A673 (cell line): Measurements from ENCODE around the gene ISYNA1. TPM values are rescaled to one million over a fixed set of nuclear protein-coding genes. Genes with fewer than 3 reads are reported as not detected.
A peak's percentile ranks its signal among the peaks of the same experiment; 100 is the strongest.

Experiments used
- BruUV-seq: library from RNA; stranded (reverse); fragments of 400-500 nt; replicated peaks from 2 replicates; lab custom pipeline; 2021; lab: Mats Ljungman, UMichigan
- CTCF ChIA-PET: fragments of 300-600 bp; sonication (Branson Sonifier 250); formaldehyde crosslinking; loops from one replicate; lab custom pipeline; 2022; ENCODE audit warnings: antibody characterized with exemption; lab: Charles Lee
- POLR2A ChIA-PET: fragments of 300-600 bp; sonication (Branson Sonifier 250); formaldehyde crosslinking; loops from one replicate; lab custom pipeline; 2022; ENCODE audit warnings: antibody characterized with exemption; ENCODE audit not compliant: low non-redundant PET; lab: Charles Lee
- DNase-seq: peaks from one replicate; pipeline ENCODE4 v3.0.0-alpha.2; 2015; ENCODE audit warnings: low spot score
- H3K27ac ChIP-seq: fragments of 200-600 bp; sonication (generic); 2 replicates; pipeline ENCODE4 v1.5.1; 2016; ENCODE audit warnings: mixed run types, low read depth, mild to moderate bottlenecking, mixed read lengths, antibody characterized with exemption, low read length; ENCODE audit not compliant: poor library complexity, severe bottlenecking
- H3K27me3 ChIP-seq: fragments of 200-600 bp; sonication (generic); replicated peaks from 2 replicates; pipeline ENCODE4 v1.6.1; 2017; ENCODE audit warnings: mixed run types, low read depth, mild to moderate bottlenecking, mixed read lengths, antibody characterized with exemption, low read length; ENCODE audit not compliant: insufficient read depth, poor library complexity
- H3K36me3 ChIP-seq: fragments of 200-600 bp; sonication (generic); 2 replicates; pipeline ENCODE4 v1.6.1; 2016; ENCODE audit warnings: mixed run types, mild to moderate bottlenecking, mixed read lengths, antibody characterized with exemption, low read length; ENCODE audit not compliant: insufficient read depth, poor library complexity, severe bottlenecking
- H3K4me1 ChIP-seq: fragments of 200-600 bp; sonication (generic); 2 replicates; pipeline ENCODE4 v1.6.1; 2017; ENCODE audit warnings: mixed run types, mild to moderate bottlenecking, mixed read lengths, antibody characterized with exemption, low read length; ENCODE audit not compliant: insufficient read depth, poor library complexity, severe bottlenecking
- H3K4me3 ChIP-seq: fragments of 200-600 bp; sonication (generic); 2 replicates; pipeline ENCODE4 v1.5.1; 2016; ENCODE audit warnings: low read depth, mixed run types, mild to moderate bottlenecking, mixed read lengths, low read length; ENCODE audit not compliant: poor library complexity, severe bottlenecking
- H3K9me3 ChIP-seq: fragments of 200-600 bp; sonication (generic); 2 replicates; pipeline ENCODE4 v1.6.1; 2016; ENCODE audit warnings: mixed run types, low read depth, mild to moderate bottlenecking, mixed read lengths, antibody characterized with exemption, low read length; ENCODE audit not compliant: poor library complexity, severe bottlenecking
- EZH2 ChIP-seq: fragments of 200-600 bp; sonication (generic); IDR thresholded peaks from 2 replicates; pipeline ENCODE4 v1.6.1; 2017; ENCODE audit warnings: borderline replicate concordance, low read depth, mild to moderate bottlenecking, mixed read lengths, antibody characterized with exemption, low read length; ENCODE audit not compliant: poor library complexity, severe bottlenecking
- intact Hi-C: fragments of 100-400 bp; cut with micrococcal nuclease; formaldehyde crosslinking; loops from one replicate; pipeline ENCODE4 v1.10.0; 2022; ENCODE audit not compliant: unreplicated experiment
- total RNA-seq: library from RNA; stranded (reverse); gene quantifications from 2 replicates; pipeline ENCODE4 v1.2.3, GENCODE V29; 2021
- TF ChIP-seq, protein P1 (sequence below): fragments of 300-800, 200-600 bp; sonication (generic); conservative IDR thresholded peaks from 2 replicates; pipeline ENCODE4 v1.5.1; 2017; ENCODE audit warnings: low read depth, mild to moderate bottlenecking, antibody characterized with exemption, low read length, moderate library complexity, mixed read lengths

Gene ISYNA1
- total RNA-seq, 1 experiment from 2014 or later, result 153 TPM

DNA sequence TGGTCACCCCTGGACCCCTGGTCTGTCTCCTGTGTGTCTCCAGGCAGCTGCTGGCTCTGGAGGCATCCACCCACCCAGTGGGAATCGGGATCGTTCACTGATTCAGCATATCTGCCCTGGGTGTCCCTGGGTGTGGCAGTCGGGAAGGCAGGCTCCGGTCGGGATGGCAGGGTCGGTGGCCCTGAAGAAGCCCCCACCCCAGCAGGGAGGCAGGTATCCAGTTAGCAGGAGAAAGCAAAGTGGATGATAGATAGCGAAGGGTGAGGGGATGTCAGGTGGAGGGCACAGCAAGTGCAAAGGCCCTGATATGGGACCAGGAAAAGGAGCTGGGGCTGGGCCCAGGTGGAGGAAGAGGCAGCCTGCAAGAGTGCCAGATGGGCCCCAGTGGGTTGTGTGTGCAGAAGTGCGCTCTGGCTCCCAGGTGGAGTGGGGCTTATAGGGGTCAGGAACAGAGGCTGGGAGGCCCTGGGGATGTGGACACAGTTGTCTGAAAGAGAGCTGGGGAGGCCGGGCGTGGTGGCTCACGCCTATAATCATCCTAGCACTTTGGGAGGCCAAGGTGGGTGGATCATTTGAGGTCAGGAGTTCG, 16.5 kb downstream of the ISYNA1 start:
- POLR2A ChIA-PET, result no interaction called here
- no peaks in the 10 kb centered on the region for H3K27me3 ChIP-seq
- TF ChIP-seq, protein P1, sequence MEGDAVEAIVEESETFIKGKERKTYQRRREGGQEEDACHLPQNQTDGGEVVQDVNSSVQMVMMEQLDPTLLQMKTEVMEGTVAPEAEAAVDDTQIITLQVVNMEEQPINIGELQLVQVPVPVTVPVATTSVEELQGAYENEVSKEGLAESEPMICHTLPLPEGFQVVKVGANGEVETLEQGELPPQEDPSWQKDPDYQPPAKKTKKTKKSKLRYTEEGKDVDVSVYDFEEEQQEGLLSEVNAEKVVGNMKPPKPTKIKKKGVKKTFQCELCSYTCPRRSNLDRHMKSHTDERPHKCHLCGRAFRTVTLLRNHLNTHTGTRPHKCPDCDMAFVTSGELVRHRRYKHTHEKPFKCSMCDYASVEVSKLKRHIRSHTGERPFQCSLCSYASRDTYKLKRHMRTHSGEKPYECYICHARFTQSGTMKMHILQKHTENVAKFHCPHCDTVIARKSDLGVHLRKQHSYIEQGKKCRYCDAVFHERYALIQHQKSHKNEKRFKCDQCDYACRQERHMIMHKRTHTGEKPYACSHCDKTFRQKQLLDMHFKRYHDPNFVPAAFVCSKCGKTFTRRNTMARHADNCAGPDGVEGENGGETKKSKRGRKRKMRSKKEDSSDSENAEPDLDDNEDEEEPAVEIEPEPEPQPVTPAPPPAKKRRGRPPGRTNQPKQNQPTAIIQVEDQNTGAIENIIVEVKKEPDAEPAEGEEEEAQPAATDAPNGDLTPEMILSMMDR, result no peak
- TF ChIP-seq EZH2, result no peak
- no peaks in the 10 kb centered on the region for H3K9me3 ChIP-seq
- CTCF ChIA-PET, result no interaction called here
- peaks cover 79% of the 10 kb centered on the region for H3K4me1 ChIP-seq
- intact Hi-C loops, result no loop called here
- no peak for DNase-seq
- BruUV-seq, result no TSS peak
- peak overlapping the region; percentile 88 for H3K4me3 ChIP-seq
- H3K27ac ChIP-seq, result peak overlapping the region; percentile 99
- H3K36me3 ChIP-seq, result peaks cover 2% of the 10 kb centered on the region

DNA sequence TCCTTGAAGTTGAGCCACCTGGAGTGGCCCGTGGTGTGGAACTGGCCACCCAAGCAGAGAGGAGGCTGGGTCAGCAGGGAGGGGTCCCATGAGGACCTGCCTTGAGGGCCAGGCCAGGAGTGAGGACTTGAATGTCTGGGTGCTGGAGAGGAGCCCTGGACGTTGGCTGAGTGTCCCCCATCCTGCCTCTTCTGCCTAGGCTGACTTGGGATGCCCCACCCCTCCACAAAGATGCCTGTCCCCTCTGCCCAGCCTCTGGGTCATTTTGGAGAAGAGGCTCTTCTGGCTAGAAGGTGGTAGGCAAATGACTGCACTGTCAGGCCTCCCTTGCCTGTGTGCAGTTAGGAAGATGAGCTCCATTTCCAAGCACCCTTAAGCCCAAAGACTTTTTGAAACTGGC, 17.0 kb downstream of the ISYNA1 start:
- Histone ChIP-seq H3K27me3 (no peaks in the 10 kb centered on the region), H3K4me1 (peaks cover 79% of the 10 kb centered on the region), H3K36me3 (peaks cover 2% of the 10 kb centered on the region), H3K4me3 (peak overlapping the region; percentile 88), H3K27ac (peak overlapping the region; percentile 99), H3K9me3 (no peaks in the 10 kb centered on the region)
- DNase-seq, result no peak
- ChIA-PET POLR2A (no interaction called here), CTCF (no interaction called here)
- TF ChIP-seq EZH2, result no peak
- TF ChIP-seq, protein P1, result no peak
- intact Hi-C loops, result no loop called here
- no TSS peak for BruUV-seq

DNA sequence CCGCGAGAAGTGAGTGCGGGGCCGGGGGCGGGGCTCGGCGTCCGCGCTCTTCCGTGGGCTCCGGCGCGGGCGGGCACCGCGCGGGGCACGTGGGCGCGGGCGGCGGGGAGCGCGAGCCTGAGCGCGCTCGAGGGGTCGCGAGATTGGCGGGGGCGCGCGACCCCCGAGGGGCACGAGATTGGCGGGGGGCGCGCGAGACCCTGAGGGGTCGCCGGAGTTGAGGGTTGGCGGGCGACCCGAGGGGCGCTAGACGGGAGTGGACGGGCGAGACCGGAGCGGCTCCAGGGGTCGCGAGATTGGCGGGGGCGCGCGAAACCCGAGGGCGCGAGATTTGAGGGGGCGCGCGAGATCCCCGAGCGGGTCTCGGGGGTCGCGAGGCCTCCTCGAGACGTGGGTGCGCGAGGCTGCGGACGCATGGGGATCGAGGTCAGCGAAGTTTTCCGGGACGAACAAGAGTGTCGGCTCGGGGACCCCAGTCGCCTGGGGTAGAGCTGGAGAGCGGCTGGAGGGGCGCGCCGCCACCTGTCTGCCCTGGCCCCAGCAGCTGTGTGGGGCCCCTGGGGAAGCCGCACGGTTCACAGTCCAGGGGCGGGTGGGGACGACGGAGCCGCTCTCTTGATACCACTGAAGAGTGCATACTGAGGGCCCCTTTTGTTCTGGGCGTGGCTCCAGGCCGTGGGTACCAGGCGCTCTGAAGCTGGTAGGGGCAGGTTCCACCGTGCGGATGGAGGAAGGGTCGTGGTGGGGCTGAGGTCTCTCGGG, 18.1 kb downstream of the ISYNA1 start:
- H3K27me3 ChIP-seq, result no peaks in the 10 kb centered on the region
- peaks cover 83% of the 10 kb centered on the region for H3K4me1 ChIP-seq
- CTCF ChIA-PET, result interaction anchor here (1.2 kb wide), 1 partner anchor 9 kb away, joined by 6 read pairs; no protein-coding TSS in a partner anchor
- peak overlapping the region; percentile 88 for H3K4me3 ChIP-seq
- intact Hi-C loops, result loop anchor here (5.0 kb wide), 1 partner anchor 218 kb away; the partner anchor contains the start of gene RAB3A
- TF ChIP-seq, protein P1, result no peak
- TF ChIP-seq EZH2, result no peak
- DNase-seq, result peak; percentile 62
- H3K9me3 ChIP-seq, result no peaks in the 10 kb centered on the region
- BruUV-seq, result no TSS peak
- H3K36me3 ChIP-seq, result no peaks in the 10 kb centered on the region
- POLR2A ChIA-PET, result no interaction called here
- H3K27ac ChIP-seq, result peak overlapping the region; percentile 99
